HT-29 (cell line): ENCODE measurements around the gene ANXA2. TPM values are rescaled to one million over a fixed set of nuclear protein-coding genes. Genes with fewer than 3 reads are reported as not detected.
"Not testable (repeated sequence)": the region's sequence is repeated elsewhere in the genome, so short reads cannot be mapped to it uniquely, and the experiment has no call there.

Experiments
- DNase-seq: peaks from one replicate; pipeline ENCODE4 v3.0.0-alpha.2; 2015; ENCODE audit warnings: low spot score
- total RNA-seq: library from RNA; depleted of rRNA; stranded (reverse); fragments of >200 nt; shearing (Covaris generic); gene quantifications from 2 replicates; pipeline ENCODE4 v1.2.3, GENCODE V29; 2014; rRNA removed

ANXA2 gene
- total RNA-seq, result 1,535 and 1,670 TPM in 2 replicates

DNA sequence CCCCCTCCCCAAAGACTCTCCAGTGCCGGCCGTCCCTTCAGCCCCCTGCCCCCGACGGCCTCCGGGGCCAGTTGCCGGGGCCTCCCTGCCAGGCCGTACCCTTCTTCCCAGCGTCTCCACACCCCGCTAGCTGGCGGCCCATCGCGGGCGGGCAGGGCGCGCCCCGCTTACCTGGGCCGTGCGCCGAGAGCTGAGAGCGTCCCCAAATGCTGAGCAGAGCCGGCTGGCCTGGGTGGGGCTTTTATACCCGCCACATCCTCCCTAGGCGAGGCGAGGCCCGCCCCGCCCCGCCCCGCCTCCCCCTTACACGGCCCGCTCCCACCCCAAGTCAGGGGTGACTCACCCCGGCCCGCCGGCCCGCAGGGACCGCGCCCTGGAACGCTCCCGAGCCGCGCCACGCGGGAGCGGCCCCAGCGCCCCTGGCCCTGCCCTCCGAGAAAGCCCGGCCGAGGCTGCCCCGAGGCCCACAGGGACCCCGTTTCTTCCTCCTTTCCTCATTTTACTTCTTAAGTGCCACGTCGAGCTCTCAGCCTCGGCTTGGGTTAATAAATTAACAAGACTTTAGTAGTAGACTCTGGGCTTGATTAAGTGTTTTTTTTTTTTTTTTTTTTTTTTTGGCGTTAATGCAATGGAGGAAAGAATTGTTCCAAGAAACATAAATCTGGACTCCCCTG lies at the start of gene ANXA2:
Gene ANXA2, minus strand, starts transcription at position 215 of the 674 bp plus-strand sequence. CDS start 11,911 bp downstream, outside the sequence.
- peak; percentile 94 for DNase-seq

DNA sequence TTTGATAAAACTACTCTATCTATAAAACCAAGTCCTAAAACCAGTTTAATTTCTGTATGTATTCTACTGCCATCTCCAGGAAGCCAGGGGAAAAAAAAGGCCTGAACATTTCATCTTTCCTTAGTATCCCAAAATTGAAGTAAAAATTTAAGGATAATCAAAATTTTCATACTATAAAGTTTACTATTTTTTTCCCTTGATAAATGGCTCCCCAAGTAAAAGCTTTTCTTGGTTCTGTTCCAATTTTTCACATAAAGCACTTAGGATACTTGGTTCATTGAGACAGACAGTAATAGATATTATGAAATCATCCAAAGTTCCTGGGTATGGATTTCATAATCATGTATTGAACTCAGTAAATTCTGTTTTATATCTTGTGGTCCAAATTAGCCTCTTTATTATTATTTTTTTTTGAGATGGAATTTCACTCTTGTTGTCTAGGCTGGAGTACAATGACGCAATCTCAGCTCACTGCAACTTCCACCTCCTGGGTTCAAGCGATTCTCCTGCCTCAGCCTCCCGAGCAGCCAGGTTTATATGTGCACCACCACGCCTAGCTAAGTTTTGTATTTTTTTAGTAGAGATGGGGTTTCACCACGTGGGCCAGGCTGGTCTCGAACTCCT lies 46.6 kb upstream of the ANXA2 start:
- peak; percentile 64 for DNase-seq

DNA sequence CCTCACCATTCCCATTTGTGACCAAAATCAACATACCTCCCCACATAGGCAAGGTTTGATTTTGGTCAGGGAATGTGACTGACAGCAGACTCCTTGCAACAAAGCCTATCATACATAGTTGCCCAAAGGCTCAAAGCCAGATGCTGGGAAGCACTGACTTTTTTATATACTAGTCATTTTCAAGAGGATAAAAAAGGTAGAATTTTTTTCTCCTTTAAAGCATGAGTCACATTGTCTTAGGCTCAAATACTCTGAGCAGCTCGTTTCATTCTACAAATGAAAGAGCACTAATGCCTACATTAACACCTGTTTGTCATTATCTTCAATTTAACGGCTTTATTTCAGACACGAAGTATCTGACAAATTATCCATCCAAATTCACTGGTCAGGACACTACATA lies 45.0 kb upstream of the ANXA2 start:
- no peak for DNase-seq

DNA sequence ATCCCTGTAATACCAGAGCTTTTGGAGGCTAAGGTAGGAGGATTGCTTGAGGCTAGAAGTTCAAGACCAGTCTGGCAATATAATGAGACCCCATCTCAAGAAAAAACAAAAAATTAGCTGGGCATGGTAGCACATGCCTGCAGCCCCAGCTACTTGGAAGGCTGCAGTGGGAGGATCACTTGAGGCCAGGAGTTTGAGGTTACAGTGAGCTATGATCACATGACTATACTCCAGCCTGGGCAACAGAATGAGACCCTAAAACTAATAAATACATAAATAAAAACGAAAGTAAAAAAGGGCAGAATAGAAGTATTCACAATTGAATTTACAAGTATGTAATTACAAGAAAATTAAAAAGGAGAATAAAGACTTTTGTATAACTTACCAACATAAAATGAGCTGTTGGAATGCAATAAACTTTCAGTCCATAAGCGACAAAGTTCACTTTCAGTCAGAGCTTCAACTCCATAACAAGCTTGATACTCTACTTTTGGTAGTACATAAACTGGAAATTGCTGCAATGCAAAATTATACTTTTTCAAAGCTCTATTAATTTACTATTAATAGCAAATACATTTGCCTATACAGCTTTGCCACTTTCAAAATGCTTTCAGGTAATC lies 44.4 kb upstream of the ANXA2 start:
- no peak for DNase-seq

DNA sequence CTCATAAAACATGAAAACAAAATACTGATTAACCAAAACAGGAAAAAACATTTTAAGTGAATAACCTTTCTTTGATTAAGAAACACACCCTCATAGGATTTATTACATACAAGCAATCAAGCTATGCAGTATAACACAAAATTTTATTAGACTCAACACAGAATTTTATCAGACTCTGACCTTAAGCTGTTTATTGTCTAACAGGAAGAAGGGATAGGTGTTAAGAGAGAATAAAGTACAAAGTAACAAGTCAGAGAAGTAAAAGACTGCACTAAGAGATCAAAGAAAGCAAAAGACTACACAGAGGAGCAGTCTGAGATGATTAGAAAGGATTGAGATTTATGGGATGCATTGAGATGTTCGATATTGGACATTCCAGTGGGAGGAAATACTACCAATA lies 43.5 kb upstream of the ANXA2 start:
- DNase-seq, result no peak

DNA sequence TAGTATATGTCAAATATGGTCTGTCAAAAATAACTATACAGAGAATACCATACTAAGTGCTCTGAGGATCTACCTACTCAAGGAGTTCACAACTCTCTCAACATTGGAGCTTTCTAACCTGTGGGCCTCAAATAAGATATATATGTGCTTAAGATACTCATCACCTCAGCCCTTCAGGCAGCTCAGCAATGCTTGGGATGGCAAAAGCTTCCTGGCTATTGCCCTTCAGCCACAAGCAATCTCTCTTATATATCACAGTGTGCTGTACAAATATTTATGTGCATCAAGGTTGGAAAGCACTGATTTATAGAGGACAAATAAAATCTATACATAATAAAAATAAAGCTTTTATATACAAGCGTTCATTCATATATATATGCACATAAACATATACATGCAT lies 40.9 kb upstream of the ANXA2 start:
- DNase-seq, result no peak

DNA sequence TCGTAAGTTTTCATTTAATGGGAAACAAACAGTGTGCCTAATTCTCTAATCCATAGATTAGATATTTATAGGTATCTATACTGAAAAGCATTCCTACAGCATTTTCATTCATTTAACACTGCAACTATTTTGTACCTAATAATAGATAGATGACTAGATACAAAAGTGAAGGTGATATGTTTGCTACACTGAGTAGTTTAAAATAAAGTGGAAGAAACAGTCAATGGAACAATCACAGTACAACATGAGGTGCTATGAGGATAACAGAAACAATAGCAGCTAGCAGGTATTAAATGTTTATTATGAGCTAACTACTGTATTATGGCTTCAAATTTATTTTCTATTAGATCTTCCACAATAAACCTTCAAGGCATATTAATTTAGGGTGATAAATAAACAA lies 31.1 kb upstream of the ANXA2 start:
- no peak for DNase-seq

DNA sequence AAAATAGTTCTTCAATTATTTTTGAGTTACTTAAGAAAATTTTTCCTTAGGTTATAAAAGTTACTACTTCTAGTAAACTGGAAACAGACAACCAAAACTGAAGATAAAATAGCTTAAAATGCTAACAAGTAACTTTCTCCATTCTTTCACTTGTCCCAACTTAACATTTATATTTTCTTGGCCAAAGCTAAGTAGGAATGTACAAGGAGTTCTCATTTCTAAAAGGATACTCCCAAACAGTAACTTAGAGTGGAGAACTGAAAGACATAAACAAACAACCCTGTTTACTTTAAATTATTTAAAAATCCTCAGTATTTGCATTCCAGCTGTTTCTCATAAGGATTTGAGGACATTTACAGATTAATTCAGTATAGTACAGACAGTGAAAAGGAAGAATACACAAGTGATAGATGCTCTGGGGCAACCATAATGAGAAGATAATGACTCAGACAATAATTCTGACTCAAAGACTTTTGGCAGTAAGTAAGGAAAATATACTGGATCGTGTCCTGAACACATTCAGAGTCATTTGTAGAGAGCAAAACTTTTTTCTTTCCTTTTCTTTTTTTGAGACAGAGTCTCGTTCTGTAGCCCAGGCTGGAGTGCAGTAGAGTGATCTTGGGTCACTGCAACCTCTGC lies 29.2 kb upstream of the ANXA2 start:
- DNase-seq, result no peak

DNA sequence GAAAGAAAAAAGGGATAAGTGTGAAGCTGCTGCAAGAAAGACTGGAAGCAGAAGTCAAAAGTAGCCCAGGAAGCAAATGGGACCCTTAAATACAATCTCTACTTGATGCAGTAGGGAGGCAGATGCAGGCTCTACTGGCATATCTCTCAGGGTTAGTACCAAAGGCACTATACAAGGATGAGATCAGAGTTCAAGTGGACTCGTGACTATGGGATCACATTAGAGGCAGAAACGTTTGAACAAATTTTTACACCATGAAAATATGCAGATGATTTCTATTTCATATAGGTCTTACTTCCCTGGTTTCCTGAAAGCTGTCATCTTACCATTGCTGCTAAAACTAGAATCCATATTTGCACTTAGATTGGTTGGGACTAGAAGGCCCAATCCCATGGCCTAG lies 27.7 kb upstream of the ANXA2 start:
- DNase-seq, result no peak

DNA sequence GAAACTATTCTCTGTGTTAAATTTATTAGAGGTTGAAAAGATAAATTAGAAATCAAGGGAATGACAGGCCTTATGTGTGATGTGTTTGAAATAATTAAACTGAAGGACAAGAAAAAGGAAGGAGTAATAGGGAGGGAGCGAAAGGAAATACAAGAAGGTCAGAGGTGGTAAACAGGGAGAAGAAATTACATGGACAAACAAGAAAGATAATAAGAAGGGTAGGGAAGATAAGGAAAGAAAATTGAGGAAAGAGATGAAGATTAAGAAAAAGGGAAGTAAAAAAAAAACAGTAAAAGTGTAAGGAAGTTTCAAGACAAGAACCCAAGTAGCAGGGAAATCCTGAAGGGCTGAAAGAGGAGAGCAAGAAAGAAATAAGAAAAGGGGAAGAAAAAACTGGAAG lies 26.2 kb upstream of the ANXA2 start:
- DNase-seq, result no peak

DNA sequence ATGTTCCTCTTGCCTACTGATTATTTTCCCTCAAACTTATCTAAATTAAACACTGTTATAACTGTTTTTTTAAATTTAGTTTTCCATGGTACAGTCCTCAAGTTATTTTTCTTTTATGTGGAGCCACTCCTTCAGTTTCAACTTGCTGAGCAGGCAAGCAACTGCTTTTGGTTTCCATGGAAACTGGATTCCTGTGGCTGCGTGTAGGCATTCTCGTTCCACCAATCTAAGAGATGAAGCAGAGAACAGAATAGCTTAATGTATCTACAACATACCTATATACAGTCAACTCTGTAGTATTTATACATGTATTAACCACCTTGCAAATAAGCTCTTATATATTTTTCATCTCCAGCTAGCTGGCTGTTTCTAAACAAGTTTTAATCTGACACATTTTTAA lies 25.8 kb upstream of the ANXA2 start:
- DNase-seq, result peak; percentile 82

DNA sequence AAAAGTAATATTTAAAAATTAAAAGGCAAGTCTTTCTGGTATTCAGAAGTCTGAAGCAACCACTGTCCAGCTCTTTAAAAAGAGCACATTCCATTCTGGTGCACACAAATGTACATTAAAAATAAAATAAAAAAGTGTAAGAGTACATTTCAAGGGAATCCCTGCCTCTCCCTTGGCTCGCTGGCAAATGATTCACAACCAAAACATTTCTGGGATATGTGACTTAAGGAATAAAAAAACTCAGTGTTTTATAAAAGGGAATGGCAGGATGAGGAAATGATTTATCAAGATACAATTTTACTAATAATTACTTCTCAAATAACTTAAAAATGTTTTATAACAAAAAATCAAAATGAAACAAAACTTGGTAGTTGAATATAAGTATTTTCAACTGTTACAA lies 23.8 kb upstream of the ANXA2 start:
- no peak for DNase-seq

DNA sequence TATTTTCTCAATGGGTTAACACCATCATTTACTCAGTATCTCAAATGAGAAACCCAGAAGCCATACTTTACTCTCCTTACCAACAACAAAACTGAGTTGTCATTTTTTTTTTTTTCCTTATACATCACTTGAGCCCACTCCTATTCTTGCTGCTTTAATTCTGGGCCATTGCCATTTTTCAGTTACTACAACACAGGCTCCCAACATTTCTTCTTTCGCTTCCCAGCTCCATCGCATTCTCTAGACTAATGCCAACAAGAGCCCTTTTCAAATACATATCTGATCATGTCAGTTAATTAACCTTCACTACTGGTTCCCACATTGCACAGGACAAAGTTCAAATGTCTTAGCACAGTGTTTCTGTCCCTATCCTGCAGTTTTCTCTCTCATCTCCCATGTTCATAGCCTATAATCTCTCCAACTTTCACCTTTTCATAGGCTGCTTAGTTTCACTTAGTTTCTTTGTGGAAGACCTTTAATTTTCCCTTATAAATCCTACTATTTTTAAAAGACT lies 22.5 kb upstream of the ANXA2 start:
- no peak for DNase-seq

DNA sequence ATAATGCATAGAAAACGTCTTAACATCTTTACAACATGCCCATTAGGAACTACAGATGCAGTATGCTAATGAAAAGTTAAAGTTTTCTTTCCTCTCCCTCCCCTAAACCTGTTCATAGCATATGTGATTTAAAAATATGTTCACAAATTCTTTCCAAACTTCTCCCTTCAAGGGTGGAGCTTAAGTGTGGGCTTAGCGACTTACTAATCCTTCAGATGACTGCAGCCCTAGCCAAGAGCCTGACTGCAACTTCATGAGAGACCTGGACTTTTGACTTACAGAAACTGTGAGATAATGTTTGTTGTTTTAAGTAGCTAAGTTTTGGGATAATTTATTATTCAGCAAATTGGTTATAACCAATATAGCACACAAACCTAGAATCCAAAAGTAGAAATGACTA lies 22.0 kb upstream of the ANXA2 start:
- DNase-seq, result peak; percentile 38

DNA sequence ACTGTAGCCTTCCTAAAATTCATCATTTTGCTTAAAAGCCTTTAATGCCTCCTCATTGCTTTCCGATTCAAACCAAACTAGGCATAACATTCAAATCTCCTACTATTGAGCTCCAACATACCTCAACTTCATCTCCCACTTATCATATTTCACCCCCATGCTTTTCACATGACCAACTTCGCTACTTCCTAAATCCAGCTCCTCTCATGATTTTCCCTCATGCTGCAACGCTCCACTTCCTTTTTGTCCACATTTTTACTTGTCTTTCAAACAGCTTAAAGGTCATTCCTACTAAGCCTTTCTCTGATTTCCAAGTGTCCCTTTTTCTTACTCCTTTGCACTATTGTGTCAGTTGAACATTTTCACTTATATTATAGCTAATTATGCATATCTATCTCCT lies 20.3 kb upstream of the ANXA2 start:
- no peak for DNase-seq

DNA sequence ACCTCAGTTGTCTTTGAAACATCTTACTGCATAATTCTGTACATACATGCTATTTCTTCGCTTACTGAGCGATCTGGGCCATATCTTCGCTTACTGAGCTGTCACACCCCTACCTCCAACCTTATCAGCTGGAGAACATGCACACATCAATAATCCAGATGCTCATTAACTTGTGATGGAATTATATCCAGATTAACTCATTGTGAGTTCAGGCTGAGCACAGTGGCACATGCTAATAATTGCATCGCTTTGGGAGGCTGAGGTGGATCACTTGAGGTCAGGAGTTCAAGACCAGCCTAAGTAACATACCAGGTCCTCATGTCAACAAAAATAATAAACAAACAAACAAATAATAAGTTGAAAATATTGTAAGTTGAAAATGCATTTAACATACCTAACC lies 19.3 kb upstream of the ANXA2 start:
- no peak for DNase-seq

DNA sequence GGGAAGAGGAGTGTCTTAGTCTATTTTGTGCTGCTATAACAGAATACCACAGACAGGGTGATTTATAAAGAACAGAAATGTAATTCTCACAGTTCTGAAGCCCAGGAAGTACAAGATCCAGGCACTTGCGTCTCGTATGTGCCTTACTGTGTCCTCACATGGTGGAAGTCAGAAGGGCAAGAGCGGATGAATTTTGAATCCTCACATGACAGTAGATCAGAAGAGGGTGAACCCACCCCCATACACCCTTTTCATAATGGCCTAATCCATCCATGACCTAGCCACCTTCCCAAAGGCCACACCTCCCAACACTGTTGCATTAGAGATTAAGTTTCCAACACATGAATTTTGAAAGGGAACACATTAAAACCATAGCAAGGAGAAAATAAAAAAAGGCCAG lies 18.7 kb upstream of the ANXA2 start:
- DNase-seq, result no peak

DNA sequence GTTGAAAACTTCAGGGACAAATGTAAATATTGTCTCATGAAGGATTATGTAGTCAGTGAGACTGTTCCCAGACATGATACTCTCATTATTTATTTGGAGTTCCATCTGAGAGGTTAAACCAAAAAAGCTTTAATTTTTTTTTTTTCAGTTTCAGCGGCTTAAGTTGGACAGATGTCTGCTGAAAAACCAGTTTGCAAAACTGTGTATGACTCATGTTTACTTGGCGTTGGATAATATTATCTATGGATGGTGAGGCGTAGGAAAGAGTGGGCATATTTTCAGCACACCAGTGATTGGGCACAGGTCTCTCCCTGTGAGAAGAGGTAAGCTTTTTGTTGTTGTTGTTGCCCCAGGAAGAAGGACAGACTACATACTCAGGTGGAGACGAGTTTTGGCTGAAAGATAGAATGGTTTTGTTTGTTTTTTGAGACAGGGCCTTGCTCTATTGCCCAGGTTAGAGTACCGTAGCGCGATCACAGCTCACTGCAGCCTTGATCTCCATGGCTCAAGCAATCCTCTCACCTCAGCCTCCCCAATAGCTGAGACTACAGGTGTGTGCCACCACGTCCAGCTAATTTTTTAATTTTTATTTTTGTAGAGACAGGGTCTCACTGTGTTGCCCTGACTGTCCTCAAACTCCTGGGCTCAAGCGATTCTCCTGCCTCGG lies 16.4 kb upstream of the ANXA2 start:
- DNase-seq, result peak; percentile 63

DNA sequence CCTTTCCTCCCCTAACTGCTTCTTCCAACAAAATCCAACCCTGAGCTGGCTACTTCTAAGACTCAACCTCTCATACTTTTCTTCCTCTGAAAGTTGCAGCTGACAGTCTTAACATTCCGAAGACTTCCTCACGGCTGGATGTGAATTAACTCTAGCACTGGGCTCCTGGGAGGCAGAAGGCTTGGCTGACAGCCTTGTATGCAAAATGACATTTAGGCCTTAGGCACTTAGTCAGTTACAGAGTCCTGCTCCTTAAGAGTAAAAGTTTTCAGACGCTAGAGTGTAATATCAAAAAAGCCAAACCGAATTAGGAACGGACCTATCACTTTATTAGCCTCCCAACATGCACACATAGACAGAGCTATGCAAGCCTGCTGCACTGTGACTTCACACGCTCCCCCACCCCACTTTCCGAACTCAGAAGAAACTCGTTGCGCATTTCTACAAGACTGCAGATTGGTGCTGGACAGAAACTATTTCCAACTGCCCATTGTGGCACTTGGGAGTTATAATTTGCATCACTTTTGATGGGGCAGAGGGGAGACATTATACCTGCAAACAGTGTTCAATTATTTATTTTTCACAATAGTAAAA lies 15.5 kb upstream of the ANXA2 start:
- DNase-seq, result no peak

DNA sequence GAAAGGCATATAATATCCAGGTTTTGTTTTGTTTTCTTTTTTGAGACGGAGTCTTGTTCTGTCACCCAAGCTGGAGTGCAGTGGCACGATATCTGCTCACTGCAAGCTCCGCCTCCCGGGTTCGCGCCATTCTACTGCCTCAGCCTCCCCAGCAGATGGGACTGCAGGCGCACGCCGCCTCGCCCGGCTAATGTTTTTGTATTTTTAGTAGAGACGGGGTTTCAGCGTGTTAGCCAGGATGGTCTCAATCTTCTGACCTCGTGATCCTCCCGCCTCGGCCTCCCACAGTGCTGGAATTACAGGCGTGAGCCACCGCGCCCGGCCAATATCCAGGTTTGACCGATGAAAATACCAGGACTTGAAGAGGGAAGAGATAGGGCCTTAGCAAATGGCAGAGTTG lies 15.0 kb upstream of the ANXA2 start:
- not testable (repeated sequence) for DNase-seq

DNA sequence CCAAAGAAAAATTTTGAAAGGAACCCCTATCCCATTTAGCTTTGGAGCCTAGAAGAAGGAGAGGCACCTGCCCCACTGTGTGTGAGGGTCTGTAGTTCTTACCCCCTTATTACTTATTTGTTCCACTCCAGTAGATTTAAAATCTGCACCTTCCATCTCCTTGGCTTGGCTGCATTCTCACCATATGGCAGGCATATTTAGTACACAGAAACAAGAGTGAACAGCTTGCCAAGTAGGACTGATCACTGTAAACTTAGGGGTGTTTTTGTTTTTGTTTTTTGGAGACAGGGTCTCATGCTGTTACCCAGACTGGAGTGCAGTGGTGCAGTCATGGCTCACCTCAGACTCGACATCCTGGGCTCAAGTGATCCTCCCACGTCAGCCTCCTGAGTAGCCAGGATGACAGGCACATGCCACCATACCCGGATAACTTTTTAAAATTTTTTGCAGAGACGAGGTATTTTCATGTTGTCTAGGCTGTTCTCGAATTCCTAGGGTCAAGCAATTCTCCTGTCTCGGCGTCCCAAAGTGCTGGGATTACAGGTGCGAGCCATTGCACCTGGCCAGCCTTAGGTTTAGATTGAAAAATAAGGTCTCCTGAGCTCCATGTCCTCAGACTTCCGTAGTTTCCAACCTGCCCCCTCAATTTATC lies 14.1 kb upstream of the ANXA2 start:
- DNase-seq, result no peak
